Cardiac ventricle fibroblast (primary cell): Measurements from ENCODE around the gene STAT2. TPM values are rescaled to one million over a fixed set of nuclear protein-coding genes. Genes with fewer than 3 reads are reported as not detected.

Experiments used
- total RNA-seq: library from RNA; depleted of rRNA; stranded (reverse); fragments of >200 nt; gene quantifications from 2 replicates; pipeline ENCODE4 v1.2.3, GENCODE V29; 2015

Gene STAT2
- 139 and 194 TPM in 2 replicates for total RNA-seq

GRCh38 chr12:56359851-56360767 is at the start of gene STAT2:
TSS of gene STAT2 (minus strand) at chr12:56360107. CDS start at chr12:56356571, 3,536 bp downstream.

DNA sequence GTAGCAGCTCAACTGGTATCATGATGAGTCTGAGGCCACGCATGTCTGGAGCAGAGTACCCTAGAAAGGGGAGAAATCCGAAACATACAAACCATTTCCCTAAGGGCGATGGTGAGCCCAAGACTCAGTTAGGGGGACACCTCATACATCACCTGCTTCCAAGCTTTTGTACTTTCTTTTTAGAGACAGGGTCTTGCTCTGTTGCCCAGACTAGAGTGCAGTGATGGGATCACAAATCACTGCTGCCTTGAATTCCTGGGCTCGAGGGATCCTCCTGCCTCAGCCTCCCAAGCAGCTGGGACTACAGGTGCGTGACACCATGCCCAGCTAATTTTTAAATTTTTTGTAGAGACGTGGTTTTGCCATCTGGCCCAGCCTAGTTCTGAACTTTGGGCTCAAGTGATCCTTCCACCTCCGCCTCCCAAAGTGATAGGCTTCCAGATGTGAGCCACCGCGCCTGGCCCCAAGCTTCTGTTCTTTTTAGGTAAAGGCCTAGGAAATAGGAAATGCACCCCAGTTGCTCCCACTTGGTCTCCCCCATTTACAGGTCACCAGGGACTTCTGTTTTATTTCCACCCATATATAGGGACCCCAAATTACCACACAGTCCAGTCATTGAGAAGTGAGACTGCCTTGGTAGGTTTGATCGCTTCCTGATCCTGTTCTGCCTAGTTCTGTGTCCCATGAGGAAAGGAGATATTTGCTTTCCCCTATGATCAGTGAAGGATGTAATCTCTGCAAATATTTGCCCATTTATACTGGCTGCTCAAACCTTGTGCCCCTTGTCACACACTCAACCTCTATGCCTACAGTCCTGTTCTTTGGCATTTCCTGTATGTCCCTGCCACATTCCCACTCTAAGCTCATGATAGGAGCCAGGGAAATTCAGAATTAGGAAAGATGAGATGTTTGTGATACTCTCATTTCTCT is 2.5 kb upstream of the STAT2 start, which contains the start of gene APOF:
TSS of gene APOF (minus strand) at position 728 of the 930 bp plus-strand sequence. CDS start at position 616, 112 bp downstream.

DNA sequence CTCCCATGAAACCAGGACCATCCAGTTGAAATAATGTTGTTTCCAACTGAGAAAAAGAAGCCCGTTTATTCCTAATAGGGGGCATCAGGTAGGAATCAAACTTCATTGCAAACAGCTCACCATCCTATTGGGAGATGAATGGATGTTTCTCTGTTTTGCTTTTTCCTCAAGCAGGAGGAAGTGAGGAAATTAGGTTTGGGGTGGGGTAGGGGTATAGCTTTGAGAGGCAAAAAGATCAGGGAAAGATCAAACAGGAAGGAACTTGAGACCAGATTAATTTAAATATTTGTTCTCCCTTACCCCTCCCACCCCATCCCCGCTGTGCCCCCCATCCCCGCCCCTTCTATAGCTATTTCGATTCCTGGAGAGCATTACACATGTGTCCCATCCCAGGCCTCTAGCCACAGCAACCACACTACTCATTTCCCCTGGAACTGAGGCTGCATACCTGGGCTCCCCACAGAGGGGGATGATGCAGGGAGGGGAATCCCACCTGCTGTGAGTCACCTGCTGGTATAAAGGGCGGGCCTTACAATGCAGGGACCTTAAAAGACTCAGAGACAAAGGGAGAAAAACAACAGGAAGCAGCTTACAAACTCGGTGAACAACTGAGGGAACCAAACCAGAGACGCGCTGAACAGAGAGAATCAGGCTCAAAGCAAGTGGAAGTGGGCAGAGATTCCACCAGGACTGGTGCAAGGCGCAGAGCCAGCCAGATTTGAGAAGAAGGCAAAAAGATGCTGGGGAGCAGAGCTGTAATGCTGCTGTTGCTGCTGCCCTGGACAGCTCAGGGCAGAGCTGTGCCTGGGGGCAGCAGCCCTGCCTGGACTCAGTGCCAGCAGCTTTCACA is 21.4 kb downstream of the STAT2 start, which contains the start of gene IL23A:
TSS of gene IL23A (plus strand) at position 577 of the 850 bp plus-strand sequence. CDS start at position 738, 161 bp downstream.

DNA sequence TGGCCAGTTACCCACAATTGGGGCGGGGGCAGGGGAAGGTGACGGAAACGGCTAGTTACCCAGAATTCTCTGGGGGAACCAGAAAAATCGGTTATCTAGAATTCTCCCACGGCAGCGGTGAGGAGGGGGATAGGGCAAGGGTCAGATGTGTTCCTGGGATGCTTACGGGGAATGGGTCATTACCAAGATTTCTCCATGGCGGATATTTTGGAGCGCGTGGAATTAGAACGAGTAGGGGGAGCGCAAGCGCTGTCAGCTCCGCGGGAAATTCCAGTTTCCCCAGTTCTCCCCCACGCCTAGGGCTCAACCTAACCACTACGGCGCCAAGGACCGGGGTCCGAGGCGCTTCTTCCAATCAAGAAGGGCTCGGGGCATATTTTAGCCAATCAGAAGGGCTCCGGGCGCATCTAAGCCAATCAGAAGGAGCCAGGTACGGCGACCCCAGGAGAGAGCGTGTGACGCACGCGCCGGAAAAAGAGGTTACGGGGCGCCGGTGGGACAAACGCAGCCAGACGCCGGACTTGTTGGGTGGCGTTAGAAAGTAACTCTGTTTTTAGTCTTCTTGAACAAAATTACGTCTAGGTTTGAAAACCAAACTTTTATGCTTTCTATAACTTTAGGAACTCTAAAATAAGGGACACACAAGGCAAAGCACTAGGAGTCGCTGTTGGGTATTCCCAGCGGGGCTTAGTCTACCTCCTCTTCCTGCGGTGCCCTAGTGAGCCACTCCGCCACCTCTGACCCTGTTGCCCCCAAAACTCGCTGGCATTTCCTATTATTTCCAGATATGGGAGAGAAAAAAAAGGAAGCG is 26.0 kb downstream of the STAT2 start, which contains the start of gene PAN2:
TSS of gene PAN2 (minus strand) at position 322 of the 811 bp plus-strand sequence. CDS start 906 bp downstream, outside the sequence.

GRCh38 chr12:56315622-56316473 is 44.1 kb downstream of the STAT2 start, which contains the start of gene CNPY2:
TSS of gene CNPY2 (minus strand) at chr12:56315988. CDS start at chr12:56315217, 771 bp downstream.

DNA sequence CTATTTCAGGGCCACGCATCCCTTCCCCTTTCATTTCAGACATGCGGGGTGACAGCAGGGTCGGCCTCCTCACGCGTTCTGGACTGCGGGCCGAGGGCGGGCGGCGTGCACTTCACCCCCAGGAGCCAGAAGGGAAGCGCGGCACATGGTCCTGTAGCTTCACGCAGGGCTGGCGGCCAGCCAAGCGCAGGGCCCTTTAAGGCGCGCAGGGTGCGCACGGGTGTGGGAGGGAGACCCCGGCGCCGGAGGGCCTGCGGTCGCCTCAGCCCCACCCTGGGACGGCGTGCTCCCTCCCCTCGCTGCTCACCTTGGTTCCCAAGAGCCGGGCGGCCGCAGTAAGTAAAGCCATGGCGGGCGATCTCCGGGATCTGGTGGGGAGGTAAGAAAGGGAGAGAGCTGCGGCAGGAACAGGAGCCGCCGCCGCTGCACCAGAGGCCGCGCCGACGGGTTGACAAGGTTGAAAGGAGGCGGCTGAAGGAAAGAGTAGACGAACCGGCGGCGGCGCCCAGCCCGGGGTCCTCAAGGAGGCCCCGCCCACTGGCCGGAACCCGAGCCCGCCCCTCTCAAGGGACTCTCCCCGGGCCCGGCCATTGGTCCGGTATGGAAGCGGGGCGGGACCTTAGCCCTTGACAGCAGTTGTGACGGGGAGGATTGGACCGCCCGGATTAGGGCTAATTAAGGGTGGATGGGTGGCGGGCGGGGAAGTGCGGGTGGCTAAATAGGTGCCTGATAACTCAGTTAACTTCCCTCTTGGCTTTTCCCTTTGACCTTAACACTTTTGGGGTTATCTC is 59.9 kb downstream of the STAT2 start, which contains the start of gene CS:
TSS of gene CS (minus strand) at position 478 of the 791 bp plus-strand sequence. CDS start at position 349, 129 bp downstream.

Other genes with a start within 250 kb of the STAT2 start
- 2,429 and 4,110 TPM in 2 replicates for gene RPL41, start 243.5 kb downstream of the STAT2 start, total RNA-seq
- 3.8 and 4.0 TPM in 2 replicates for gene ZC3H10, start 241.8 kb downstream of the STAT2 start, total RNA-seq
- gene ESYT1, start 231.8 kb downstream of the STAT2 start, total RNA-seq, result 112 and 122 TPM in 2 replicates
- 52.9 and 103 TPM in 2 replicates for gene MYL6B, start 207.5 kb downstream of the STAT2 start, total RNA-seq
- gene MYL6, start 201.7 kb downstream of the STAT2 start, total RNA-seq, result 1,038 TPM in 2 replicates
- 51.1 and 58.5 TPM in 2 replicates for gene SMARCC2, start 170.6 kb downstream of the STAT2 start, total RNA-seq
- gene RNF41, start 138.2 kb downstream of the STAT2 start, total RNA-seq, result 45.1 and 58.2 TPM in 2 replicates
- gene NABP2, start 135.8 kb downstream of the STAT2 start, total RNA-seq, result 20.4 and 24.1 TPM in 2 replicates
- not detected in 2 replicates for gene SLC39A5, start 130.1 kb downstream of the STAT2 start, total RNA-seq
- 15.5 and 20.8 TPM in 2 replicates for gene ANKRD52, start 101.7 kb downstream of the STAT2 start, total RNA-seq
- 7.2 and 7.4 TPM in 2 replicates for gene COQ10A, start 93.2 kb downstream of the STAT2 start, total RNA-seq
- gene CS, start 59.8 kb downstream of the STAT2 start, total RNA-seq, result 74.3 and 82.7 TPM in 2 replicates
- gene CNPY2, start 44.1 kb downstream of the STAT2 start, total RNA-seq, result 85.4 and 89.3 TPM in 2 replicates
- 15.5 and 15.9 TPM in 2 replicates for gene PAN2, start 26.1 kb downstream of the STAT2 start, total RNA-seq
- not detected in 2 replicates for gene IL23A, start 21.2 kb downstream of the STAT2 start, total RNA-seq
- not detected in 2 replicates for gene APOF, start 2.8 kb upstream of the STAT2 start, total RNA-seq
- 3.6 and 3.9 TPM in 2 replicates for gene TIMELESS, start 89.3 kb upstream of the STAT2 start, total RNA-seq
- gene MIP, start 94.5 kb upstream of the STAT2 start, total RNA-seq, result not detected in 2 replicates
- gene SPRYD4, start 108.5 kb upstream of the STAT2 start, total RNA-seq, result 0.98 and 1.2 TPM in 2 replicates
- not detected in 2 replicates for gene GLS2, start 128.1 kb upstream of the STAT2 start, total RNA-seq
- 14.8 and 20.3 TPM in 2 replicates for gene RBMS2, start 161.7 kb upstream of the STAT2 start, total RNA-seq